Mesendoderm (in vitro differentiated cells): Measurements from ENCODE around the gene BFSP1.
A peak's percentile ranks its signal among the peaks of the same experiment; 100 is the strongest.

Source experiments
- DNase-seq: peaks from one replicate; pipeline ENCODE4 v3.0.0; 2013
- H2AK5ac ChIP-seq: 2 replicates; pipeline ENCODE4 v1.6.1; 2013; ENCODE audit warnings: low read length, inconsistent platforms
- H2BK120ac ChIP-seq: 2 replicates; pipeline ENCODE4 v1.6.1; 2013; ENCODE audit warnings: low read depth, mild to moderate bottlenecking, low read length, moderate library complexity, mixed read lengths
- H2BK15ac ChIP-seq: replicated peaks from 2 replicates; pipeline ENCODE4 v1.6.1; 2013; ENCODE audit warnings: low read depth, mild to moderate bottlenecking, moderate library complexity
- H2BK5ac ChIP-seq: 2 replicates; pipeline ENCODE4 v1.6.1; 2013; ENCODE audit warnings: low read length, inconsistent platforms
- H3K18ac ChIP-seq: 2 replicates; pipeline ENCODE4 v1.6.1; 2013; ENCODE audit warnings: mild to moderate bottlenecking, low read length, mixed read lengths
- H3K23ac ChIP-seq: one replicate; pipeline ENCODE4 v1.6.1; 2013; ENCODE audit warnings: low read length
- H3K27ac ChIP-seq: 2 replicates; pipeline ENCODE4 v1.5.1; 2013; ENCODE audit warnings: low read depth, mild to moderate bottlenecking, inconsistent platforms, low read length, moderate library complexity
- H3K27me3 ChIP-seq: 2 replicates; pipeline ENCODE4 v1.6.1; 2013; ENCODE audit warnings: low read length, control low read depth, mild to moderate bottlenecking, inconsistent platforms; ENCODE audit not compliant: insufficient read depth, poor library complexity
- H3K36me3 ChIP-seq: 2 replicates; pipeline ENCODE4 v1.6.1; 2013; ENCODE audit warnings: low read length, inconsistent platforms; ENCODE audit not compliant: control insufficient read depth, insufficient read depth
- H3K4ac ChIP-seq: one replicate; pipeline ENCODE4 v1.6.1; 2013; ENCODE audit warnings: low read depth, mild to moderate bottlenecking, low read length, moderate library complexity
- H3K4me1 ChIP-seq: 2 replicates; pipeline ENCODE4 v1.6.1; 2013; ENCODE audit warnings: low read depth, low read length, inconsistent platforms; ENCODE audit not compliant: control insufficient read depth
- H3K4me2 ChIP-seq: 2 replicates; pipeline ENCODE4 v1.6.1; 2013; ENCODE audit warnings: low read length
- H3K4me3 ChIP-seq: 2 replicates; pipeline ENCODE4 v1.5.1; 2013; ENCODE audit warnings: mild to moderate bottlenecking, low read length
- H3K56ac ChIP-seq: one replicate; pipeline ENCODE4 v1.6.1; 2013; ENCODE audit warnings: low read length
- H3K79me1 ChIP-seq: 2 replicates; pipeline ENCODE4 v1.6.1; 2013; ENCODE audit warnings: low read length, inconsistent platforms
- H3K79me2 ChIP-seq: 2 replicates; pipeline ENCODE4 v1.6.1; 2013; ENCODE audit warnings: mild to moderate bottlenecking, low read length; ENCODE audit not compliant: control insufficient read depth, insufficient read depth
- H3K9ac ChIP-seq: 2 replicates; pipeline ENCODE4 v1.6.1; 2013; ENCODE audit warnings: low read length, inconsistent platforms
- H4K5ac ChIP-seq: one replicate; pipeline ENCODE4 v1.6.1; 2013; ENCODE audit warnings: low read length
- H4K8ac ChIP-seq: one replicate; pipeline ENCODE4 v1.6.1; 2013; ENCODE audit warnings: low read depth, mild to moderate bottlenecking, control low read depth, low read length, moderate library complexity
- WGBS: extraction: QIAGEN DNeasy Blood & Tissue Kit; methylation state at CpG from one replicate; pipeline ENCODE4 v1.1.7; 2013; ENCODE audit warnings: low lambda C conversion rate, missing lambda C conversion rate; ENCODE audit not compliant: insufficient coverage; ENCODE audit errors: extremely low coverage; 5-methylcytosine and 5-hydroxymethylcytosine counted together

Gene BFSP1

GRCh38 chr20:17503301-17504065 lies 27.7 kb downstream of the BFSP1 start:
- Histone ChIP-seq H2BK15ac (no peak overlapping the region), H2AK5ac (no peak overlapping the region), H3K27ac (no peak overlapping the region), H4K8ac (no peak overlapping the region), H3K79me2 (no peaks in the 10 kb centered on the region), H3K27me3 (no peaks in the 10 kb centered on the region), H3K4me1 (no peaks in the 10 kb centered on the region), H2BK5ac (no peak overlapping the region), H3K4ac (no peak overlapping the region), H4K5ac (no peak overlapping the region), H2BK120ac (no peak overlapping the region), H3K36me3 (no peaks in the 10 kb centered on the region), H3K4me2 (no peak overlapping the region), H3K18ac (no peak overlapping the region), H3K9ac (no peak overlapping the region), H3K79me1 (no peaks in the 10 kb centered on the region), H3K4me3 (no peak overlapping the region), H3K56ac (no peak overlapping the region), H3K23ac (no peak overlapping the region)
- no CpG with 5 or more reads among the region's 6 CpGs for WGBS
- DNase-seq, result no peak

DNA sequence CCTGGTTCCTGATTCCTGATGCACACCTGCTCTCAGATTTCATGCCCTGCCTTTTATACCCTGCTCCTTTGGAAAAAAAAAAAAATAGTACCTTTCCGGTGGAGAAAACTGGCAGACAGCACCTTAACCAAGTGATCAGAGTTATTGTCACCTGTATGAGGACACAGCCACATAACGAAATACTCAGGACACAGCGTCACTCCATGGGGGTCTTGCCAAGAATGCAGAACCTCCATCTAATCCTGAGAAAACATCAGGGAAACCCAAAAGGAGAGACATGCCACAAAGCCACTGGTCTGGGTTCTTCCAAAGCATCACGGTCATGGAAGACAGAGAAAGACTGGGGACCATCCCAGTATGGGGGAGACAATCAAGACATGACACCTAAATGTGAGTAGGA lies 29.1 kb downstream of the BFSP1 start:
- Histone ChIP-seq H4K8ac (no peak overlapping the region), H4K5ac (no peak overlapping the region), H2BK5ac (no peak overlapping the region), H2AK5ac (no peak overlapping the region), H3K27ac (no peak overlapping the region), H3K79me1 (no peaks in the 10 kb centered on the region), H3K4me1 (no peaks in the 10 kb centered on the region), H3K4ac (no peak overlapping the region), H3K9ac (no peak overlapping the region), H3K27me3 (no peaks in the 10 kb centered on the region), H3K4me3 (no peak overlapping the region), H3K23ac (no peak overlapping the region), H3K56ac (no peak overlapping the region), H3K18ac (no peak overlapping the region), H3K36me3 (no peaks in the 10 kb centered on the region), H3K4me2 (no peak overlapping the region), H2BK15ac (no peak overlapping the region), H3K79me2 (no peaks in the 10 kb centered on the region), H2BK120ac (no peak overlapping the region)
- peak; percentile 47 for DNase-seq
- WGBS, result no CpG with 5 or more reads among the region's 4 CpGs

DNA sequence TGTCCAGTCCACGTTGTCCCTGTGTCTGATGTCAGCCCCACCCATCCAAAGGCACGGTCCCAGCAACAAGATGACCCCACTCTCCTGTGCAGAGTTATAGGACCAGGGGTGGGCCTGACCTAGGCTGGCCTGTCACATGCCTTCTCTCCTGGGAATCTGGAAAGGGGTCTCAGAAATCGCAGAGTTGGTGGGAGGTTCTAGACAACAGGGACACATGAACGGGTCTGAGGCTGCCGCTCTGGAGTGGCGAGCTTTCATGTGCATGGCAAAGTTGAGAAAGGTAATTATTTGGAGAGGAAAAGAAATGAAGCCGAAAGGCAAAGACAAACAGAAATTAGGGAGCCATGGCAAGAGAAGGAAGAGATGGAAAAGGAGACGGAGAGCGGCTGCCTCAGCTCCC lies 29.5 kb downstream of the BFSP1 start:
- Histone ChIP-seq H3K4me2 (no peak overlapping the region), H2BK5ac (no peak overlapping the region), H3K79me1 (no peaks in the 10 kb centered on the region), H3K9ac (no peak overlapping the region), H2BK120ac (no peak overlapping the region), H3K27me3 (no peaks in the 10 kb centered on the region), H3K56ac (no peak overlapping the region), H3K4me1 (no peaks in the 10 kb centered on the region), H3K27ac (no peak overlapping the region), H3K4ac (no peak overlapping the region), H3K18ac (no peak overlapping the region), H4K5ac (no peak overlapping the region), H3K36me3 (no peaks in the 10 kb centered on the region), H2AK5ac (no peak overlapping the region), H3K79me2 (no peaks in the 10 kb centered on the region), H4K8ac (no peak overlapping the region), H3K4me3 (no peak overlapping the region), H2BK15ac (no peak overlapping the region), H3K23ac (no peak overlapping the region)
- DNase-seq, result no peak
- WGBS, result no CpG with 5 or more reads among the region's 9 CpGs

- no peaks in the 10 kb centered on the region for H3K4me1 ChIP-seq
- H3K36me3 ChIP-seq, result no peaks in the 10 kb centered on the region
- H2BK15ac ChIP-seq, result no peak overlapping the region
- H3K9ac ChIP-seq, result no peak overlapping the region
- H3K23ac ChIP-seq, result no peak overlapping the region
- no peak overlapping the region for H4K8ac ChIP-seq
- no peak overlapping the region for H2BK120ac ChIP-seq
- no peak overlapping the region for H4K5ac ChIP-seq
- no peak overlapping the region for H3K4ac ChIP-seq
- no peaks in the 10 kb centered on the region for H3K79me1 ChIP-seq
- DNase-seq, result no peak
- H3K27ac ChIP-seq, result no peak overlapping the region
- H2BK5ac ChIP-seq, result no peak overlapping the region
- H3K4me3 ChIP-seq, result no peak overlapping the region
- H3K79me2 ChIP-seq, result no peaks in the 10 kb centered on the region
- no peak overlapping the region for H3K18ac ChIP-seq
- no peak overlapping the region for H3K56ac ChIP-seq
- H3K4me2 ChIP-seq, result no peak overlapping the region
- no peaks in the 10 kb centered on the region for H3K27me3 ChIP-seq
- WGBS, result no CpG with 5 or more reads among the region's 7 CpGs
- H2AK5ac ChIP-seq, result no peak overlapping the region
These were observed 30.4 kb downstream of the BFSP1 start for GRCh38 chr20:17500826-17501225.

DNA sequence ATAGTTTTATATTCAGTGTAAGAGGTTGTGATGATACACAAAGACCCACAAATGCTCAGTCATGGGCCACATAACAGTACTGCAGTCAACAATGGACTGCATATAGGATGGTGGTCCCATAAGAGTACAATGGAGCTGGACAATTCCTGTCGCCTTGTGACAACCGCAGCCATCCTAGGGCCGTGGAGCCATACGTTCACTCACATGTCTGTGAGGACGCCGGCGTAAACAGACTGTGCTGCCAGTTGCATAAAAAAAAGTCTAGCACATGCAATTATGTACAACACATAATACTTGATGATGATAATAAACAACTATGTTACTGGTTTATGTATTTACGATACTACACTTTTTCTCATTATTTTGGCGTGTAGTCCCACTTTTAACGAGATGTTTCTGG lies 30.9 kb downstream of the BFSP1 start:
- H3K36me3 ChIP-seq, result no peaks in the 10 kb centered on the region
- no peak for DNase-seq
- H3K79me2 ChIP-seq, result no peaks in the 10 kb centered on the region
- no peak overlapping the region for H3K56ac ChIP-seq
- no peak overlapping the region for H4K8ac ChIP-seq
- no peak overlapping the region for H2BK15ac ChIP-seq
- H3K4me3 ChIP-seq, result no peak overlapping the region
- no peaks in the 10 kb centered on the region for H3K4me1 ChIP-seq
- no peaks in the 10 kb centered on the region for H3K27me3 ChIP-seq
- no peak overlapping the region for H4K5ac ChIP-seq
- H3K18ac ChIP-seq, result no peak overlapping the region
- no peak overlapping the region for H3K27ac ChIP-seq
- no peak overlapping the region for H2BK5ac ChIP-seq
- no peaks in the 10 kb centered on the region for H3K79me1 ChIP-seq
- no peak overlapping the region for H3K4ac ChIP-seq
- no peak overlapping the region for H3K23ac ChIP-seq
- H2AK5ac ChIP-seq, result no peak overlapping the region
- no peak overlapping the region for H3K9ac ChIP-seq
- no CpG with 5 or more reads among the region's 10 CpGs for WGBS
- no peak overlapping the region for H2BK120ac ChIP-seq
- no peak overlapping the region for H3K4me2 ChIP-seq

DNA sequence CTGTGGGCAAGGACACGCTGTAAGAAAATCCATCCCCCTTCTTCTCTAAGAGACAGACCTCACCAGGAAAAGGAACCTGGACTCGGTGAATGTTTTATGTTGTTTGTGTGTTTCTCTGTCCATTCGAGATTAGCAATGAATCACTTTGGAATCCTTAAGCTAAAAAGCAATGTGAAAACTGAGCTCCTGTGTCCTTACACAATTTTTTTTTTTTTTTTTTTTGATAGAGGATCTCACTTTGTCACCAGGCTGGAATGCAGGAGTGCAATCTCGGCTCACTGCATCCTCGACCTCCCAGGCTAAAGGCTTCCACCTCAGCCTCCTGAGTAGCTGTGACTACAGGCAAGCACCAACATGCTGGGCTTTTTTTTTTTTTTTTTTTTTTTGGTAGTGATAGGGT lies 32.1 kb downstream of the BFSP1 start:
- Histone ChIP-seq H2BK120ac (no peak overlapping the region), H3K4me2 (no peak overlapping the region), H4K5ac (no peak overlapping the region), H3K18ac (no peak overlapping the region), H3K23ac (no peak overlapping the region), H3K79me1 (no peaks in the 10 kb centered on the region), H3K27me3 (no peaks in the 10 kb centered on the region), H3K56ac (no peak overlapping the region), H3K4me3 (no peak overlapping the region), H2BK15ac (no peak overlapping the region), H3K9ac (no peak overlapping the region), H2BK5ac (no peak overlapping the region), H3K36me3 (no peaks in the 10 kb centered on the region), H2AK5ac (no peak overlapping the region), H4K8ac (no peak overlapping the region), H3K27ac (no peak overlapping the region), H3K79me2 (no peaks in the 10 kb centered on the region), H3K4me1 (no peaks in the 10 kb centered on the region), H3K4ac (no peak overlapping the region)
- WGBS, result no CpG with 5 or more reads among the region's 5 CpGs
- peak; percentile 13 for DNase-seq
